CD4-positive, alpha-beta T cell treated with Interleukin-17A for 4 hours (primary cell): ENCODE data around the gene OLFML1.

Experiments used
- DNase-seq: peaks from one replicate; pipeline ENCODE4 v3.0.0-alpha.2; 2020; ENCODE audit warnings: mixed read lengths

Gene OLFML1

DNA sequence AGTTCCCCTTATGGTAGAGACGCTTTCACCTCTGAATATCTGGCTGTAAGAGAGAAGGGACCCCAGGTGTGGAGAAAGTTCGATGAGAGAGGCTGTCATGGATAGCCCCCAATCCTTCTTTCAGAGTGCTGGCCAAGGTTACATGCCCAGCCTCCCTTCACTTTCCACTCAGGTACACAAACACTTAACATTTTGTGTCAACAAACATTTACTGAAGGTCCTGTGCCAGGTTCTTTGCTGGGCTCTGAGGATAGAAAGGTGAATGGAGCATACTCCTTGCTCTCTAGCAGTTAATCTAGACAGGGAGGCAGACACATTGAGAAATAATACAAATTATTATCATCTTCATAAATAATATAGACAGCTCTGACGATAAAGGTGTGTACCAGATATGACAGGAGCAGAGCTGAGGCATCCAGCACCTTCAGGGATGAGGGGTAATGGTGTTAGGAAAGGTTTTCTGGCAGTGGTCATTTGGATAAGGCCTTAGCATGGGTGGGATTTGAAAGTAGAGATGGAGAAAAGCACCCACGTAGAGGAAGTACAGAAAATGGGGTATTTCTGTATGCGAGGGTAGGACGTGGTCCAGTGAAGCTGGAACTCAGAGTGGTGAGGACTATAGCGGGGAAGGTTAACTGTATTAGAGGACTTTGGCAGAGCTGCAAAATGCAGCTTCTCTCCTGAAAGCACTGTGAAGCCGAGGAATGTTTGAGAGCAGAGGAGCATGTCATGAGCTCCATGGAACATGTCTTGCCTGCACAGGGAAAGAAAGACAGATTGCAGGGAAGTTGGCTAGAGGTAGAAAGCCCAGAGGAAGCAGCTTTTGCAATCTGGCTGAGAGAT is 48.1 kb downstream of the OLFML1 start:
- no peak for DNase-seq

DNA sequence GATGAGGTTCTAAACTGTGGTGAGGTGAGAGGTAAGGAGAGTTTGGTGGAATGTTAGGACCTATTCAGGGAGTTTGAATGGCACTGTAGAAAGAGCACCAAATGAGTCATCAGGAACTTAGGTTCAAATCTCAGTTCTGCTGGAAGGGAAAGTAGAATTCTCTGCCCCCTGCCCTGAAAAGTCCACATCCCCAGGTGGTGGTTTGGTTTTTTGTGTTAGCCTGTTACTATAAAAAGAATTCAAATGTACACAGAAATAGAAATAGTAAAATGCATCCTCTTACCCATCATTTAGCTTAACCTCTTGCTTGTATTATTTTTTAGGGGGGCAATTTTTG is 48.7 kb downstream of the OLFML1 start:
- no peak for DNase-seq

DNA sequence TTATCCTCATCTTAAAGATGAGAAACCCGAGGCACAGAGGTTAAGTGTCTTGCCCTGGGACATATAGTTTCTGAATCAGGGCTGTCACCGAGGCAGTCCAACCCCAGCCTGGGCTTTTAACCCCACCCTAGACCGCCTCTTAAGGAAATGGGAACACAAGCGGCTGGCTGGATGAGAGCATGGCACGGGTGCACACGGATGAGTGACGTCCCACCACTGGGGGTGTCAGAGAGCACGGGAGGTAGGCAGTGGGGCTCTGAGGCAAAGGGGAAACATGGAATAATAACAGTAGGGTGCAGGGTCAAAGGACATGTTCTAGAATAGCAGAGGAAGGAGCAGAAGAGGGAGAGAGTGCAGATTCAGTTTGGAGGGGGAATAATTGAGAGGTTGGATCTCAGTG is 50.8 kb downstream of the OLFML1 start:
- peak; percentile 38 for DNase-seq

DNA sequence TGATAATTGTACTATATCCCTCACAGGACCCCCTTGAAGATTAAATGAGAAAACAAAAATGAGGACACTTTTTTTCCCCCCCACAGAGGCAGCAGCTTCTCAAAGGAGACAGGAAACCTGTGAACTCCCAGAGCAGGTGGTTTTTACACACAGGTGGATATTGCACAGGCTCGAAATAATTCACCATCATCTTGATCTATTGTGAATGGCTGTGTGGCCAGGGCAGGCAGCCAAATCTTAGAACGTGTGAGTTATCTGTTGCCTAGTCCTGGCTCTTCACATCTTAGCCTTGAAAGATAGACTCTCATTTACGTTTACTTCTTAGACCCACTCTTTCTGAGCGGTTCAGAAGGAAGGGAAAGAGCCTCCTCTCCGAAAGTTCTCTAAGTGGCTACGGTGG is 52.0 kb downstream of the OLFML1 start:
- DNase-seq, result no peak

DNA sequence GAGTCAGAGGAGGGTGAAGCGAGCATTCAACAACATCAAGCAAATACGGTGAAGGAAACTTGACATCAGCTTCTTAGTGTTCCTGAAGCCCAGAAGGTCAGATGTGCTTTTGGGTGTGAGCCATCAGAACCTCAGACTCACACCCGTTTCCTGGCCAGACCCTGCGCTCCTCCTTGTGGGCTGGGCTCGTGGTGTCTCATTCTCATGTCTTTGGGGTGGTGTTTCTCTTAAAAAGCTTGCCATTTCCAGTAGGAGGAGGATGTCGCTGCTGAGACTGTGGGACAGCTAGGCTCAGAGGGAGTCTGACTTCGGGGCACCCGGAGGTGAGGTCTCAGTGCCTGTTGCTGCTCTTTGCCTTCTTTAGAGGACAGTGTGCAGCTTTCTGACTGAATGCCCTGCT is 52.7 kb downstream of the OLFML1 start:
- peak; percentile 50 for DNase-seq

DNA sequence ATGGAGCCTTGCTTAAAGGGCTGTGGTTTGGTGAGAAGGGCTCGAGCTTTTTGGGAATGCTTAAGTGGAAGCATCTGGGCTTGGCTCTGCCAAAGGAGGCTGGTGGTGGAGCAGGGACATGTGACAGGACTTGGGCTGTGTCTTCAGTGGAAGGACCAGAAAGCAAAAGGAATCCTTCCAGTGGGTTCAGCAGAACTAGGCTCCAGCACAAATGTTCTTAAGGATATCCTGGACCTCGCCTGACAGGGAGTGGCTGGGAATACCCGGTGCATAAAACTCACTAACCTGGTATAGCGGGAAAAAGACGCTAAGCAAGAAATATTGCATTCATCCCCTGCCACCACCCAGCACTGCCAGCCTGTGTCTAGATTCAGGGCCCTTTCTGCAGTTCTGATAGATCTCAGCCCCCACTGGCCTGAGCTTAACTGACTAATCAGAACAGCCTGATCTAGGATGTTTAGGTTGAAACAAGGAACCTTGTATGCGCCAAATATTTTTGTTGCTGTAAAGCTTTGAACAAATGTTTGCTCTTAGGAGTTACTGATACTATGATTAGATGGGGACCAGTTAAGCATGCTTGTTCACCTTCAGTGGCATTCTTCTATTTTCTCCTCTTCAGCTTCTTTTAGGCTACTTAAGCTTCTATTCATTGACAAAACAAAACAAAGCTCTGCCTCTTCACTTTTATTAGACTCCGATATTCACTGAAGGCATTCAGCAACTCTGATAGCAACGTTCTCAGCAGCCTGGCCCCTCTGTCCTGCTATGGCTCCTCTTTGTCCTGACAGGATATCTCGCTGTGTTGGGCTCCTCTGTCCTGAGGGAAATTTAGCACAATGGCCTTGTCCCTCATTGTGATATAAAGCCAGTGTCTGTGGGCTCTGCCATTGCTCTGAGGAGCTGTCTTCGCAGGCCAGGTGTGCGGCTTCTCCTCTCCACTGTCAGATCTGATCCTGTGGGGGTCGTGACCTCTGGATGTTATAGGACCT is 53.5 kb downstream of the OLFML1 start:
- no peak for DNase-seq

DNA sequence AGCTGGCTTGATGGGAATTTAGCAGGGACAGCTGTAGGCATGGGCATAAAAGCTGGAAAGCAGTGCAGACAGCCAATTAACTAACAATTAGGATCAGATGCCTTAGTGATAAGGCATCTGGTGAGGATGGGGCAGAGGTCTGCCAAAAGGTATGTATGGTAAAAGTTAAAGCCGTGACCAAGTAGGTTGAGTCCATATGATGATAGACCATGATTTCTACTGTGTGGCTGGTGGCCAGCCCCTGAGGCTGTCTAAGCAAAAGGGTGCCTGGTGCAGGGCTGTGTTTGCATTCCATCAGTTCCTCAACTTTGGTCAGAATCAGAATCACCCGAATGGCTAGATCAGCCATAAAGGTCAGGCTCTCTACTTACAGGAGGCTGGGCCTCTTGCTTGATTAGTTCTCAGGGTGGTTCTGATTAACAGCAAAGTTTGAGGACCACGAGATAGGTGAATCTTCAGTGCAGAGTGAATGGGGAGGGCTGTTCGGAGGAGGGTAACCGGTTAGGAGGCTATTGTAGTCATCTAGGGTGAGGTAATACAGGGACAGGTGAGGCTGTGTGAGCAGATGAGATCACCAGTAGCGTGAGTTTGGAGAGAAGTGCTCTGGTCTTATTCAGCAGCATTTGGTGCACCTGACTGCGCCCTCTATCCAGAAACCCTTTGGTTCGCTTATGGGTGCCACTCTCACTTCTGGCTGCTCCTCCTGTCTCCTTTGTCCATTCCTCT is 55.7 kb downstream of the OLFML1 start:
- DNase-seq, result no peak

DNA sequence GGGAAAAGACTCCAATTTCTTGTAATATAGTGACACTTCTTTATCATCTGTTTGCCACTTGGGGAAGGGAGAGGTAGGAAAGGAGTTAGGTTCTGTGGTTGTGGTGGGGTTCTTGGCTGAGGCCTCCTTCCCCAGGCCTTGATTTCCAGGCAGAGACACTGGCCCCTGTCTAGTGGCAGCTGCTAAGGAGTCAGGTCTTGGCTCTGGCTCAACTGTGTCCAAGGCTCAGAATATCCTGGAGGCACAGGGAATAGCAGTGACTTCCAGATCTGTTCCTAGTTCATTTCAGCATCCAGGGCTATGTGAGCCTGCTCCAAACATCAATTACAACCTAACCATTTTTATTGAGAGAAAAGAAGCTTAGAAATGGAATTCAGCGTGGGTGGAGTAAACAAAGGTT is 58.0 kb downstream of the OLFML1 start:
- DNase-seq, result no peak

DNA sequence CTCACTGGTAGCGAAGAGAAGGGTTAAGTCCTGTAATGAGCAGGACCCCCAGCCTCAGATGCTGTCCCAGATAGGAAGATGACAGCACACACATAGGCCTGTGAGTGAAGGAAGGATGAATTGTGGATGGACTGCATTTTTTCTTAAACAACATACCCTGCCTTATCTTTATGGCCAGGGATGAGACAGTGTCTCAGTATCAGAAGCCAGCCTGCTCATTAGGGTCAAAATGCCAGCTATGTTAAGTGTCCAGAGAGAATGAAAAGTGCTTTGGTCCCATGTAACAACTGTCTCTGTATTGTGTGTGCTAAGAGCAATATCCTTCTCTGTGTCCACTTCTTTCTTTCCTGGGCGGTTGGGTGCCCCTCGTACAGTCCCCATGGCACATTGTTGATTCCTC is 58.7 kb downstream of the OLFML1 start:
- no peak for DNase-seq

DNA sequence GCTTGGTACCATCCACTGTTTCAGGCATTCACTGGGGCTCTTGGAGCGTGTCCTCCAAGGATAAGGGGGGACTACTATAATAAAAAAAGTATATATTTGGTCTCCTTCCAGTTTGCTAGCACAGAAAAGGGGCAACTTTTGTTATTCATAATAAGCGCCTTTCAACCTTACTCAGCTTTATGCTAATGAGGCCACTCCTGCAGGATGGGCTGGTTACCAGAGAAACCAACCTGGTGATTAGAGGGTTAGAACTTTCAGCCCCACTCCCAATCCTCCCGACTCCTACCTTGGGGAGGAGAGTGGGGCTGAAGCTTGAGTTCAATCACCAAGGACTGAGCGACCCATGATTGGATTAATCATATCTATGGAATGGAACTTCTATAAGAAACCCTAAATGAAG is 60.3 kb downstream of the OLFML1 start:
- DNase-seq, result no peak

DNA sequence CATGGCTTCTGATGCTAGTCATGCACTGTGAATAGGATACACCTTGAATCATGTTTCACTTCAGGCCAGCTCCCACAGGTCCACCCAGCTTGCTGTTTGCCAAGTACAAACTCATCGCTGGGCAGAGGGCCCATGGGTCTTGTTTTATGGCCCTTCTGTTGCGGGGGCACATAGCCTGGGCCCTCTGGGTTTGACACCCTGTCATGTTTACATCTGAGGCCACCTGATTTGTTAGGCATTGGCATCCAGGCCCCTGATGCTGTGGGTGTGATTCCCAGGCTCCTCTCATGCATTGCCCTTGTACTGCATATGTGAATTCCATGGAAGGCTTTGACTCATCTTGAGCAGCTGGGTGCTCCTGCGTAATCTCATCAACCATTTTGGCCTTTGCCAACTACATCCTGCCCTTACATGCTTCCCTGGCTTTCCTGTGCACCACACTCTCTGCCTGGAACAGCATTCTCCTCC is 61.1 kb downstream of the OLFML1 start:
- DNase-seq, result no peak

DNA sequence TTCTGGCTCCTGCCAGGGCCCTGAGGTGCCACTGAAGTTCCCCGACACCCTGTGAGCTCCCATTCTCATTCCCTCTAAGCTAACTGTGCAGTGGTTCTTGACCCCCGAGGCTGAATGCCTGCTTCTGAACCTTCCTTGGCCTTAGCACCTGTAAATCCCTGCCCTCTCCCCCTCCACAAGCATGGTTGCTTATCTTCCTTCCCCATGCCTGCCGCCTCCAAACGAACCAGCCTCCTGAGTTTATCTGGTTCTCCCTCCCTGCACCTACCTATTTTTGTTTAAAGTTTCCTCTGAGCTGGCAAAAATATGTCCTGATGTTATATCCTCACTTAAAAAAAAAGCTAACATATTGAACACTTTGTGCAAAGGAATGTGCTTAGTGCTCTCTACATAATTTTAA is 62.4 kb downstream of the OLFML1 start:
- no peak for DNase-seq

DNA sequence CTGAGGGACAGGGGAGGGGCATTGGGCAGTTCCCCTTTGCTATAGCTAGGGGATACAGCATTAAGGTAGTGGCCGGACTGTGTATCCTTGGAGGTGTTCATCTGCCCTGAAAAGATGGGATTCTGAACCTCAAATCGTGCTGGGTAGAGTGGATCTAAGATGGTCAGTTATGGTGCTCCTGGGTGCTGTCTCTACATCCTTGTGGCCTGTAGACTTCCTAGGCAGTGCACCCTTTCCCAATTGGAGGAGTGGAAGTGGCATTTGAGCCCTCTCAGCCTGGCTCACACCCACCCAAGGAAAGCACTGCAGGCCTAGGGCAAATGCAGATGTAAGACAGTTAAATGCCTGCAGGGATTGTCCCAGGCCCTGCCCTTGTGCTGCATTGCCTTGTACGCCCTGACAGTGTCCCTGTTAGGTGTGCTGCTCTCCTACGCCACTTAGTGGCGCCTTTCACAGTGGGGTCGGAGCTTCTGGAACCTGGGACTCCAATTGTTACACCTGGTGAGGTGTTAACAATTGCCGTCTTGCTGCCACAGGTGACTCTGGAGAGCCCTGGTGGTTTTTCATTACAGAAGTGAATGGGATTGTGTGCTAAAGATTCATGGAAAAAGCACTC is 63.5 kb downstream of the OLFML1 start:
- peak; percentile 59 for DNase-seq

DNA sequence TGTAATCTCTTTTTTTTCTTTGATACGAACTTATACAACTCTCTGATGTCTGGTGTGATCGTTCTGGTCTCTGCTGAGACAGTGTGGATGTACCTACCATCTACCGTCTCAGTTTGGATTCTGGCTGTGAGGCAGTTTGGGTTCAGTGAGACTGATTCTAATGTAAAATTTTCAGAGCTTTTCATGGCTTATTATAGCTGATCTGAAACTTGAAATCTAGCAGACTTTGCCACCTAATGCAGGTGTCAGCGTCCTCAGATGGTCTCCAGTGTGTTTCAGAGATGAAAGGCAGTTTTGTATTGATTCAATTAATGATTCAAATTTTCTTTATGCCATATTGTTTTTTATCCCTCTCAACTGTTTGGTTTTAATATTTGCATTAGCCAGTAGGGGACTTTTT is 64.4 kb downstream of the OLFML1 start:
- no peak for DNase-seq

DNA sequence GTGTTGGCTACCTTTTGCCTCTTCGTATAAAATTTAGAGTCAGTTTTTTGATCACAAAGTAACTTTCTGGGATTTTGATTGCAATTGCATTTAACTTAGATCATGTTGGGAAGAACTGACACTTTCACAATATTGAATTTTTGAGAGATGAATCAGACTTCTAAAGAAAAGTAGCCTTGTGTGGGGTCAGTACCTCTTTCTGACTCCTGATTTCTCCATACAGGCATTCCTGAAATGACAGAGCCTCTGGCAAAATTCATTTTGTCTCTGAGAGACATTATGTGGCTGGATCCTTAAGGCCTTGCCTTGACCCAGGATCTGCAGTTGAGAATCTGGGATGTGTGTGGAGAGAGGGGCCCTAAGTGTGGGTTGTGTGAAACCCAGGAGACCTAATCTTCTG is 66.3 kb downstream of the OLFML1 start:
- DNase-seq, result no peak

DNA sequence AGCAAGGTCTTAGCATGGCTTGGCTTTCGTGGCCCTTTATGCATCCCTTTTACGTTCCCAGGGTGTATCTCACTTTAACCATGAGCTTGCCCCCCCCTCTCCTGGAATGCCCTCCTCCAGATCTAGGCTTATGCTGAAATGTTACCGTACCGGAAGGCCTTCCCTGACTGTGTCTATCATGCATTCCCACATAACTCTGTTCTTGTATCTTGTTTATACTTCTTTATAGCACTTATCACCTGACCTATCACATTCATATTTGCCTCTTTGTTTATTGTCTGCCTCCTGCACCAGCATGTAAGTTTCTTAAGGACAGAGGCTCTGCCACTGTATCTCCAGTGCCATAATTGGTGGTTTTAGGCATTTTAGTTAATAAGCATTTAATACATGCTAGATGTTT is 67.4 kb downstream of the OLFML1 start:
- no peak for DNase-seq

DNA sequence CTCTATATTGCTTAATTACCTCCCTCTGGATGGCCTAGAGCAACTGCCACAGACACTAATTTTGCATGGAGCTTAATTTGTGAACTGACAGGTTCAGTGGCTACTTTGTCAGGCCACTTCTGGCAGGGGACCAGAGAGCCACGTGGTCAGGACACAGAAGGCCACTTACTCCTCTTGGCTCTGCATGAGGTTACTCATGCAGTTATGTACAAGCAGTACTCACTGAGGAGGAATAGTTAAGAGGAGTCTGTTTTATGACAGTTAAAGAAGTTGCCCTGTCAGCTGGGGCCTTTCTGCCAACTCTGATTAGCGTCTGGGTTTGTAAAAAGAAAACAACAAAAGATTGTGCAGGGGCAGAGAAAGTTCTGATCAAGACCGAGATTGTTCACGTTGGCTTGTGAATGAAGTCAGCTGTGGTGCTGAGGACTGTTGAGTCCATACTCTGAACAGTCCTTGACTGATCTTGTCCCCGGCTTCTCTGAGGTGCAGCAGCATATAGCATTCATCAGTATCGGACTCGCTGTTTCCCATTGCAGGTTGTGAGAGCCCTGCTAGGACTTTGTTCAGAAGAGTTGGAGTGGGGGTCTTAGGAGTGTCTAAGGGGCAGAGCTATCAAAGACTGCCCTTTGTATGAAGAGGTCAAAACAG is 69.9 kb downstream of the OLFML1 start:
- no peak for DNase-seq

DNA sequence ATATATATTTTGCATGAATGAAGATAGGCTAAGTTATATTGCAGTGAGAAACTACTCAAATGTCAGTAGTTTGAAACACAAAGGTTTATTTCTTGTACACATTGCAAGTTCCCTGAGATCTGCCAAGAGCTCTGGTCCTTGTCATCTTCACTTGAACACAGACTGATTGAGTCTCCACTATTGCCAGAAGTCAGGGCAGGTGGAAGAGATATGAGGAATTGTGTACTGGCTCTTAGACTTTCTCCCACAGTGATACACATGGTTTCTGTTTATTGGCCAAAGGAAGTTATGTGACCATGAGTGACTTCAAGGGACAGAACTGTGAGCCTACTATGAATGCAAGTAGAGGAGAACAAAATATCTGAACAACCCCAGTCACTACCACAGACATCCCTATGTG is 72.7 kb downstream of the OLFML1 start:
- DNase-seq, result no peak

DNA sequence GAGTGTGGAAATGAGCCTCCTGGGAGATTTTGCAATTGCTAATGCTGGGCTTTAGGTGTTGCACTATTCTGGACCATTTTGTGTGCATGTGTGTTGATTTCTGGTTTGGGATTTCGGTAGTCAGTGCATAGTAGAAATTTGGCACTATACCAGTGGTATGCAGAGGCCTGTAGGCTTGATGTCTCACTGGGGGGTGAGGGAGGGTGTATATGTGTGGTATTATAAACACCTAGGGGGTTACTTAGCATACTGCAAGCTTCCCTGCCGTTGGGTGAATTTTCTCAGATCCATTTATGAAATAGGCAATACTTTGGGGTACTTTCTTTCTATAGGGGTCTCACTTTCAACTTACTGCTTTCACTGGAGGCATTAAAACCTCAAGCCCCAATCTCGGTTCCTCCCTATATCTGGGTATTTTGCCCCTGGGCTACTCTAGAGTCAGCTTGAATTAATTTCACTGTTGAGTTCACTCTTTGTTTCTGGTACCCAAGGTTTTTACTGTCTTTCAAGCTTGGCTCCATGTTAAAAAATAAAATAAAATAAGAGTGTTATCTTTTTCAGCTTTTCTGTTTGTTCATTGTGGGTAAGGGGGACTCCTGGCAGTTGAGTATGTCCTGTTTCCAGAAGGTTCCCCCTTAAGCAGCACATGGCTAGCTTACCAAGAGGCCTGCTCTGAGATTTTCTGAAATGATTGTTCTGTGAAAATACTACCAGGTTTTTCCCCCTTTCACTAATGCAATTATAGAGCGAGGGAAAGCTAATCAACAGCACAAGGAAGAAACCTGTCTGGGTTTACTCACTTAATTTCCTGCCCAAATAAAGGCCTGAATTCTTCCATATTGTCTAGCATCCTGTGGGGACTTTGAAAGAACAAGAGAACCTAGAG is 74.3 kb downstream of the OLFML1 start:
- no peak for DNase-seq
